PFSK-1 (cell line): Measurements from ENCODE around the gene MATCAP1.

Experiments used
- FOXP2 ChIP-seq: optimal IDR thresholded peaks from 2 replicates; pipeline ENCODE3; 2011; ENCODE audit warnings: borderline replicate concordance, control low read depth, inconsistent platforms; ENCODE audit not compliant: insufficient read depth; ENCODE audit errors: extremely low read length, extremely low read depth
- POLR2AphosphoS5 ChIP-seq: IDR thresholded peaks from 2 replicates; pipeline ENCODE4 v1.6.1; 2012; ENCODE audit warnings: low read depth, mild to moderate bottlenecking, control low read depth, low read length, moderate library complexity
- REST ChIP-seq, 2 experiments: IDR thresholded peaks; 2 replicates each; pipeline versions ENCODE4 v1.6.1 to v1.8.0; 2011 to 2012; ENCODE audit warnings: low read depth in 2 of 2, low read length in 2 of 2, control low read depth in 1 of 2, inconsistent platforms in 1 of 2, mild to moderate bottlenecking in 1 of 2, moderate library complexity in 1 of 2; ENCODE audit not compliant: insufficient read depth in 1 of 2
- SIN3A ChIP-seq: IDR thresholded peaks from 2 replicates; pipeline ENCODE4 v1.6.1; 2012; ENCODE audit warnings: mild to moderate bottlenecking, low read length, moderate library complexity, borderline replicate concordance; ENCODE audit not compliant: insufficient read depth
- TAF1 ChIP-seq: IDR thresholded peaks from 2 replicates; pipeline ENCODE4 v1.6.1; 2012; ENCODE audit warnings: low read length, control low read depth, borderline replicate concordance; ENCODE audit not compliant: insufficient read depth

Gene MATCAP1

GRCh38 chr16:67211674-67212073 is 27.9 kb upstream of the MATCAP1 start:
- TF ChIP-seq FOXP2 (no peak), REST (IDR thresholded peaks at IDR 0.05; ENCODE audit: insufficient read depth in 1 of 2, low read depth in 2 of 2, low read length in 2 of 2) (no peak), SIN3A (no peak), POLR2AphosphoS5 (no peak), TAF1 (no peak)

- TF ChIP-seq TAF1 (no peak), REST (IDR thresholded peaks at IDR 0.05; ENCODE audit: insufficient read depth in 1 of 2, low read depth in 2 of 2, low read length in 2 of 2) (no peak), FOXP2 (no peak), SIN3A (no peak), POLR2AphosphoS5 (no peak)
Measured at GRCh38 chr16:67210069-67210937, 26.5 kb upstream of the MATCAP1 start.

GRCh38 chr16:67209565-67209964 is 25.8 kb upstream of the MATCAP1 start:
- no peak for TF ChIP-seq TAF1
- no peak for TF ChIP-seq REST (IDR thresholded peaks at IDR 0.05; ENCODE audit: insufficient read depth in 1 of 2, low read depth in 2 of 2, low read length in 2 of 2)
- TF ChIP-seq POLR2AphosphoS5, result no peak
- no peak for TF ChIP-seq FOXP2
- no peak for TF ChIP-seq SIN3A

- no peak for TF ChIP-seq SIN3A
- no peak for TF ChIP-seq POLR2AphosphoS5
- no peak for TF ChIP-seq FOXP2
- TF ChIP-seq TAF1, result no peak
Measured at GRCh38 chr16:67208154-67208896, 24.6 kb upstream of the MATCAP1 start.

GRCh38 chr16:67207249-67208091 is 23.7 kb upstream of the MATCAP1 start:
- no peak for TF ChIP-seq REST (IDR thresholded peaks at IDR 0.05; ENCODE audit: insufficient read depth in 1 of 2, low read depth in 2 of 2, low read length in 2 of 2)
- no peak for TF ChIP-seq FOXP2
- no peak for TF ChIP-seq TAF1
- peak; percentile 24; the same call in 1 of the 2 replicates for TF ChIP-seq POLR2AphosphoS5
